Measurements from ENCODE around the gene PODNL1. TPM values are rescaled to one million over a fixed set of nuclear protein-coding genes. Genes with fewer than 3 reads are reported as not detected.

PODNL1 gene
- total and polyA plus RNA-seq, 2 of the 8 experiments (the other 6 are each of a cell fraction or from before 2014, with no cell fraction given) = 1.0 to 1.5 TPM

- peaks cover 3% of the 10 kb centered on the region; the same call in 1 of the 2 replicates for H3K79me1 ChIP-seq (ENCODE audit: low read depth, low read length)
- H2BK20ac ChIP-seq (ENCODE audit: low read length) = no peak overlapping the region
- peaks cover 8% of the 10 kb centered on the region; the same call in 1 of the 2 replicates for H3K23me2 ChIP-seq (ENCODE audit: low read depth, low read length)
- H2AK5ac ChIP-seq (ENCODE audit: low read depth, low read length) = no peak overlapping the region
- H3K4me2 ChIP-seq (ENCODE audit: insufficient read depth in 1 of 2, low read depth in 2 of 2, low read length in 2 of 2) = no peak overlapping the region
- no peak overlapping the region for H2BK12ac ChIP-seq (ENCODE audit: low read depth, low read length)
- H3K4me1 ChIP-seq (replicated peaks in 1 of 4; ENCODE audit: control insufficient read depth in 3 of 4, insufficient read depth in 4 of 4, low read length in 3 of 4) = peaks cover 0 to 6% (median under 1%) of the 10 kb centered on the region in 4 experiments; a peak in 2 of 7 replicates
- no peaks in the 10 kb centered on the region for H4K20me1 ChIP-seq (replicated peaks in 1 of 2; ENCODE audit: control insufficient read depth in 1 of 2, insufficient read depth in 2 of 2, low read length in 2 of 2)
- no peak overlapping the region for H2BK5ac ChIP-seq (ENCODE audit: low read depth, low read length)
- no peak overlapping the region for H3K18ac ChIP-seq (ENCODE audit: extremely low read depth, low read length)
- no peak overlapping the region for H4K8ac ChIP-seq (ENCODE audit: extremely low read depth, insufficient read depth, low read length)
- ChIA-PET CTCF (ENCODE audit: partially characterized antibody) (interaction anchor here (0.6 to 1.1 kb wide), 6 partner anchors 8 to 109 kb away, joined by 3 to 4 read pairs (median 4); no protein-coding TSS in a partner anchor), POLR2A (ENCODE audit: partially characterized antibody) (interaction anchor here (1.2 kb wide), 1 partner anchor 16 kb away, joined by 3 read pairs; no protein-coding TSS in a partner anchor)
- H3K36me3 ChIP-seq (ENCODE audit: control insufficient read depth in 2 of 4, insufficient read depth in 4 of 4, low read length in 3 of 4) = peaks cover 2 to 15% (median 6%) of the 10 kb centered on the region in 4 experiments; a peak in 5 of 8 replicates
- no peak overlapping the region for H2BK120ac ChIP-seq (replicated peaks; ENCODE audit: low read depth, low read length)
- FAIRE-seq (no peak), DNase-seq (ENCODE audit: low read depth in 1 of 2, low spot score in 2 of 2) (no peak)
- H4K91ac ChIP-seq (replicated peaks; ENCODE audit: insufficient read length, low read length) = no peak overlapping the region
- no peak overlapping the region for H3K4me3 ChIP-seq (ENCODE audit: extremely low read depth in 1 of 4, insufficient read depth in 2 of 4, low read depth in 3 of 4, low read length in 4 of 4)
- no peaks in the 10 kb centered on the region for H3K9me3 ChIP-seq (ENCODE audit: insufficient read depth in 2 of 2, low read depth in 1 of 2, low read length in 1 of 2)
- no peak overlapping the region for H3K23ac ChIP-seq (ENCODE audit: insufficient read length)
- H2BK15ac ChIP-seq (ENCODE audit: low read length) = no peak overlapping the region
- H3K56ac ChIP-seq (replicated peaks; ENCODE audit: insufficient read length, low read depth, low read length) = no peak overlapping the region
- no peaks in the 10 kb centered on the region for H3K79me2 ChIP-seq (ENCODE audit: control insufficient read depth in 1 of 2, insufficient read depth in 2 of 2, low read length in 2 of 2)
- H3K4ac ChIP-seq (replicated peaks; ENCODE audit: insufficient read length, low read depth, low read length) = no peak overlapping the region
- WGBS, 2 experiments (ENCODE audit: extremely low coverage in 1 of 2, insufficient coverage in 1 of 2, insufficient read length in 1 of 2, insufficient replicate concordance in 2 of 2, low coverage in 1 of 2, low lambda C conversion rate in 2 of 2, missing lambda C conversion rate in 1 of 2) = 83% methylated on average over 8 of the region's 8 CpGs; no CpG with 5 or more reads in 1 of the 2 experiments
- no peak overlapping the region for H4K5ac ChIP-seq (ENCODE audit: insufficient read length, low read depth, low read length)
- H3K27ac ChIP-seq (ENCODE audit: low read depth, low read length) = no peak overlapping the region
- no peak overlapping the region for H3K14ac ChIP-seq (ENCODE audit: insufficient read length)
- TF ChIP-seq RFX5 (IDR thresholded peaks at IDR 0.05; ENCODE audit: borderline replicate concordance, low read depth, low read length) = no peak
- H3K9ac ChIP-seq (replicated peaks in 1 of 4; ENCODE audit: extremely low read depth in 1 of 4, low read depth in 3 of 4, low read length in 3 of 4) = no peak overlapping the region
- H2AFZ ChIP-seq (ENCODE audit: low read length) = no peak overlapping the region
- peaks cover 0 to 4% (median 3%) of the 10 kb centered on the region in 4 experiments; a peak in 3 of 7 replicates for H3K27me3 ChIP-seq (replicated peaks in 1 of 4; ENCODE audit: control insufficient read depth in 3 of 4, extremely low read depth in 1 of 4, insufficient read depth in 3 of 4, low read length in 3 of 4)
Observed at GRCh38 chr19:13908674-13909073, 29.5 kb downstream of the PODNL1 start.

Measured in H1 (cell line).